Pulmonary artery endothelial cell (primary cell): ENCODE results near the gene PCDHA4. TPM values are rescaled to one million over a fixed set of nuclear protein-coding genes. Genes with fewer than 3 reads are reported as not detected.
"Not testable (repeated sequence)": the region's sequence is repeated elsewhere in the genome, so short reads cannot be mapped to it uniquely, and the experiment has no call there.

Experiments
- DNase-seq: peaks from one replicate; pipeline ENCODE4 v3.0.0-alpha.2; 2011; ENCODE audit warnings: low read depth, low spot score
- total RNA-seq: library from RNA; depleted of rRNA; stranded (reverse); fragments of >200 nt; gene quantifications from 2 replicates; pipeline ENCODE4 v1.2.3, GENCODE V29; 2014

Gene PCDHA4
- total RNA-seq, 1 donor from 2014 or later = 0.26 TPM

DNA sequence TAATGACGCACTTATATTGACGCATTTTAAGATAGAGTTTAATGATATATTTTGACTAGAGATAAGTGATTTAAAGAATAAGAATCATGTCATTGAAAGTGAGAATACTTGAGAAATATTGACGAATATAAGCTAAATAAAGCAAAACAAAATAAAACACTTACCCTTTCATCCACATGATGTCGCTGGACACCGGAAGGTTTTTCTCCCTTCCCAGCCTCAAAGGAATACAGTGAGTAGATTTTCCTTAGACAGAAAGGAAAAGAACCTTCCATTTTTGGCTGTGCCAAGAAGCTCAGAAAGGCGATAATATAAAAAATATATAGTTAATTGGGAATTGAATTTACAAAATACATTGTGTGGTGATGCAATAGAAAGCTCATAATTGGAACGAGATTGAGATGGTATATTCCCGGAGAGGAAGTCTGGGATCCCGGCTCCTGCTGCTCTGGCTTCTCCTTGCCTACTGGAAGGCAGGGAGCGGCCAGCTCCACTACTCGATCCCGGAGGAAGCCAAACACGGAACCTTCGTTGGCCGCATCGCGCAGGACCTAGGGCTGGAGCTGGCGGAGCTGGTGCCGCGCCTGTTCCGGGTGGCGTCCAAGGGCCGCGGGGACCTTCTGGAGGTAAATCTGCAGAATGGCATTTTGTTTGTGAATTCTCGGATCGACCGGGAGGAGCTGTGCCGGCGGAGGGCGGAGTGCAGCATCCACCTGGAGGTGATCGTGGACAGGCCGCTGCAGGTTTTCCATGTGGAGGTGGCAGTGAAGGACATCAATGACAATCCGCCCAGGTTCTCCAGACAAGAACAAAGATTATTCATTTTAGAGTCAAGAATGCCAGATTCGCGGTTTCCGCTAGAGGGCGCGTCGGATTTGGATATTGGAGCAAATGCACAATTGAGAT, 14.8 kb downstream of the PCDHA4 start, which contains the start of gene PCDHA5:
Gene PCDHA5 (plus strand): TSS at position 239 of the 906 bp plus-strand sequence.
- DNase-seq = no peak

DNA sequence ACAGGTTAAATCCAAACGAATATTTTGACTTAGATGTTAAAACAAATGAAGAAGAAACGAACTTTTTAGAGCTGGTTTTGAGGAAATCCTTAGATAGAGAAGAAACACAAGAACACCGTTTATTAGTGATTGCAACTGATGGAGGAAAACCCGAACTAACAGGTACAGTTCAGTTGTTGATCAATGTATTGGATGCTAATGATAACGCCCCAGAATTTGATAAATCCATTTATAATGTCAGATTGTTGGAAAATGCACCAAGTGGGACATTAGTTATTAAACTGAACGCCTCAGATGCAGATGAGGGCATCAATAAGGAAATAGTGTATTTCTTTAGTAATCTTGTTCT, 15.4 kb downstream of the PCDHA4 start:
- no peak for DNase-seq

DNA sequence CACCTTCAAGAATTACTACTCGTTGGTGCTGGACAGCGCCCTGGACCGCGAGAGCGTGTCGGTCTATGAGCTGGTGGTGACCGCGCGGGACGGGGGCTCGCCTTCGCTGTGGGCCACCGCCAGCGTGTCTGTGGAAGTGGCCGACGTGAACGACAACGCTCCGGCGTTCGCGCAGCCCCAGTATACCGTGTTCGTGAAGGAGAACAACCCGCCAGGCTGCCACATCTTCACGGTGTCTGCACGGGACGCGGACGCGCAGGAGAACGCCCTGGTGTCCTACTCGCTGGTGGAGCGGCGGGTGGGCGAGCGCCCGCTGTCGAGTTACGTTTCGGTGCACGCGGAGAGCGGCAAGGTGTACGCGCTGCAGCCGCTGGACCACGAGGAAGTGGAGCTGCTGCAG, 16.1 kb downstream of the PCDHA4 start:
- not testable (repeated sequence) for DNase-seq

DNA sequence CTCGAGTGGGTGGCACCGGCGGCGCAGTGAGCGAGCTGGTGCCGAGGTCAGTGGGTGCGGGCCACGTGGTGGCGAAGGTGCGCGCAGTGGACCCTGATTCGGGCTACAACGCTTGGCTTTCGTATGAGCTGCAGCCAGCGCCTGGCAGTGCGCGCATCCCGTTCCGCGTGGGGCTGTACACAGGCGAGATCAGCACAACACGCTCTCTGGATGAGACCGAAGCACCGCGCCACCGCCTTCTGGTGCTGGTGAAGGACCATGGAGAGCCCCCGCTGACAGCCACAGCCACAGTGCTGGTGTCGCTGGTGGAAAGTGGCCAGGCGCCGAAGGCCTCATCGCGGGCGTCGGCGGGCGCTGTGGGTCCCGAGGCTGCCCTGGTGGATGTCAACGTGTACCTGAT, 16.6 kb downstream of the PCDHA4 start:
- DNase-seq = no peak

DNA sequence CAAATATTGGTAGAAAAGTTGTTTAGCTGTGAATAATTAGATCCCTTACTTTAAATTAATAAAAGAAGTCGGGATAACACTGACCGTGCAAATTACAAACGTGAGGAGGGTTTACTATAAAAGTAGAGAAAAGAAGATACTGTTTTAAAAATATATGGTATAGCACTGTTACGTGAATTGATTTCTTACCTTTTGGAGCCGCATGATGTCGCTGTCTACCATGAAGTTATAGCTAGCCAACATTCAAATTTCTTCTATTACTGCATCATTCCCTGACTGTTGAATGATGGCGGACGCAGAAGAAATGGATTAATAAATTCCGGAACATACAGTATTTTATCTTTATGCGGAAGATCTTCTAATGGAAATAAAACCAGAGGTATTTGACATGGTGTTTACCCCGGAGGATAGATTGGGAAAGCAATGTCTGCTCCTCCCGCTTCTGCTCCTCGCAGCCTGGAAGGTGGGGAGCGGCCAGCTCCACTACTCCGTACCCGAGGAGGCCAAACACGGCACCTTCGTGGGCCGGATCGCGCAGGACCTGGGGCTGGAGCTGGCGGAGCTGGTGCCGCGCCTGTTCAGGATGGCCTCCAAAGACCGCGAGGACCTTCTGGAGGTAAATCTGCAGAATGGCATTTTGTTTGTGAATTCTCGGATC, 21.0 kb downstream of the PCDHA4 start, which contains the start of gene PCDHA6:
Gene PCDHA6 (plus strand): TSS at position 257 of the 658 bp plus-strand sequence. CDS start 132 bp downstream, at position 389.
- DNase-seq = no peak

DNA sequence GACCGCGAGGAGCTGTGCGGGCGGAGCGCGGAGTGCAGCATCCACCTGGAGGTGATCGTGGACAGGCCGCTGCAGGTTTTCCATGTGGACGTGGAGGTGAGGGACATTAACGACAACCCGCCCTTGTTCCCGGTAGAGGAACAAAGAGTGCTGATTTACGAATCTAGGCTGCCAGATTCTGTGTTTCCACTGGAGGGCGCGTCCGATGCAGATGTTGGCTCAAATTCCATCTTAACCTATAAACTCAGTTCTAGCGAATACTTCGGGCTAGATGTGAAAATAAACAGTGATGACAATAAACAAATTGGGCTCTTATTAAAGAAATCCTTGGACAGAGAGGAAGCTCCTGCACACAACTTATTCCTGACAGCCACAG, 21.5 kb downstream of the PCDHA4 start:
- DNase-seq = no peak

DNA sequence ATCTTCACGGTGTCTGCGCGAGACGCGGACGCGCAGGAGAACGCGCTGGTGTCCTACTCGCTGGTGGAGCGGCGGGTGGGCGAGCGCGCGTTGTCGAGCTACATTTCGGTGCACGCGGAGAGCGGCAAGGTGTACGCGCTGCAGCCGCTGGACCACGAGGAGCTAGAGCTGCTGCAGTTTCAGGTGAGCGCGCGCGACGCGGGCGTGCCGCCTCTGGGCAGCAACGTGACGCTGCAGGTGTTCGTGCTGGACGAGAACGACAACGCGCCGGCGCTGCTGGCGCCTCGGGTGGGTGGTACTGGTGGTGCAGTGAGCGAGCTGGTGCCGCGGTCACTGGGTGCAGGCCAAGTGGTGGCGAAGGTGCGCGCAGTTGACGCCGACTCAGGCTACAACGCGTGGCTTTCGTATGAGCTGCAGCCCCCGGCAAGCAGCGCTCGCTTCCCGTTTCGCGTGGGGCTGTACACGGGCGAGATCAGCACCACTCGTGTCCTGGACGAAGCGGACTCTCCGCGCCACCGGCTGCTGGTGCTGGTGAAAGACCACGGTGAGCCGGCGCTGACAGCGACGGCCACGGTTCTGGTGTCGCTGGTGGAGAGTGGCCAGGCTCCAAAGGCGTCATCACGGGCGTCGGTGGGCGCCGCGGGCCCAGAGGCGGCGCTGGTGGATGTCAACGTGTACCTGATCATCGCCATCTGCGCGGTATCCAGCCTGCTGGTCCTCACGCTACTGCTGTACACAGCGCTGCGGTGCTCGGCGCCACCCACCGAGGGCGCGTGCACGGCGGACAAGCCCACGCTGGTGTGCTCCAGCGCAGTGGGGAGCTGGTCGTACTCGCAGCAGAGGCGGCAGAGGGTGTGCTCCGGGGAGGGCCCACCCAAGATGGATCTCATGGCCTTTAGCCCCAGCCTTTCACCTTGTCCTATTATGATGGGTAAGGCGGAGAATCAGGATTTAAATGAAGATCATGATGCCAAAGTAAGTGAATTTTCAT, 22.9 kb downstream of the PCDHA4 start:
- not testable (repeated sequence) for DNase-seq

DNA sequence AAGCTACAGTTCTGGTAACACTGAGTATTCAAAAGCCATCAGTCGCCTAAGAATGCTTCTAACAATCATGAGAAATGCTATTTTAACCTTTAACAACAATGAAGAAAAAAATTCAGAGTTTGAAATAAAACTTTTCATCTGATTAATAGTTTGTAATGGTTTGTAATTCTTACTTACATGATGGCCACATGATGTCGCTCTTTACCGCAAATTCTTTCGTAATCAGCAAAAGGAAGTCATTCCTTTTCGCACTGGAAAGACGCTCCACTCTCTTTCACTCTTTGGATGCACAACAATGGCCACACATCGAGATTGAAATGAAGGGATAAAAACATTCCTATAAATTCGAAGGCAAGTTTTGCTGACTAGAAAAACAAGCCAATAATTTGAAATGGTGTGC, 27.1 kb downstream of the PCDHA4 start, which contains the start of gene PCDHA7:
Gene PCDHA7 (plus strand): TSS at position 277 of the 400 bp plus-strand sequence. CDS start 115 bp downstream, at position 392.
- no peak for DNase-seq

DNA sequence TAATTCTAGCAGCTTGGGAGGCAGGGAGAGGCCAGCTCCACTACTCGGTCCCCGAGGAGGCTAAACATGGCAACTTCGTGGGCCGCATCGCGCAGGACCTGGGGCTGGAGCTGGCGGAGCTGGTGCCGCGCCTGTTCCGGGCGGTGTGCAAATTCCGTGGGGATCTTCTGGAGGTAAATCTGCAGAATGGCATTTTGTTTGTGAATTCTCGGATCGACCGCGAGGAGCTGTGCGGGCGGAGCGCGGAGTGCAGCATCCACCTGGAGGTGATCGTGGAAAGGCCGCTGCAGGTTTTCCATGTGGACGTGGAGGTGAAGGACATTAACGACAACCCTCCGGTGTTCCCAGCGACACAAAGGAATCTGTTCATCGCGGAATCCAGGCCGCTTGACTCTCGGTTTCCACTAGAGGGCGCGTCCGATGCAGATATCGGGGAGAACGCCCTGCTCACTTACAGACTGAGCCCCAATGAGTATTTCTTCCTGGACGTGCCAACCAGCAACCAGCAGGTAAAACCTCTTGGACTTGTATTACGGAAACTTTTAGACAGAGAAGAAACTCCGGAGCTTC, 27.7 kb downstream of the PCDHA4 start:
- not testable (repeated sequence) for DNase-seq

DNA sequence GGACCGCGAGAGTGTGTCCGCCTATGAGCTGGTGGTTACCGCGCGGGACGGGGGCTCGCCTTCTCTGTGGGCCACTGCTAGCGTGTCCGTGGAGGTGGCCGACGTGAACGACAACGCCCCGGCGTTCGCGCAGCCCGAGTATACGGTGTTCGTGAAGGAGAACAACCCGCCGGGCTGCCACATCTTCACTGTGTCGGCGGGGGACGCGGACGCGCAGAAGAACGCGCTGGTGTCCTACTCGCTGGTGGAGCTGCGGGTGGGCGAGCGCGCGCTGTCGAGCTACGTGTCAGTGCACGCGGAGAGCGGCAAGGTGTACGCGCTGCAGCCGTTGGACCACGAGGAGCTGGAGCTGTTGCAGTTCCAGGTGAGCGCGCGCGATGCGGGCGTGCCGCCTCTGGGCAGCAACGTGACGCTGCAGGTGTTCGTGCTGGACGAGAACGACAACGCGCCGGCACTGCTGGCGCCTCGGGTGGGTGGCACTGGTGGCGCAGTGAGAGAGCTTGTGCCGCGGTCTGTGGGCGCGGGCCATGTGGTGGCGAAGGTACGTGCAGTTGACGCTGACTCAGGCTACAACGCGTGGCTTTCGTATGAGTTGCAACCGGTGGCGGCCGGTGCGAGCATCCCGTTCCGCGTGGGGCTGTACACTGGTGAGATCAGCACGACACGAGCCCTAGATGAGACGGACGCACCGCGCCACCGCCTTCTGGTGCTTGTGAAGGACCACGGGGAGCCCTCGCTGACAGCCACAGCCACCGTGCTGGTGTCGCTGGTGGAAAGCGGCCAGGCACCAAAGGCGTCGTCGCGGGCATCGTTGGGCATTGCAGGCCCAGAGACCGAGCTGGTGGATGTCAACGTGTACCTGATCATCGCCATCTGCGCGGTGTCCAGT, 29.0 kb downstream of the PCDHA4 start:
- no peak for DNase-seq

DNA sequence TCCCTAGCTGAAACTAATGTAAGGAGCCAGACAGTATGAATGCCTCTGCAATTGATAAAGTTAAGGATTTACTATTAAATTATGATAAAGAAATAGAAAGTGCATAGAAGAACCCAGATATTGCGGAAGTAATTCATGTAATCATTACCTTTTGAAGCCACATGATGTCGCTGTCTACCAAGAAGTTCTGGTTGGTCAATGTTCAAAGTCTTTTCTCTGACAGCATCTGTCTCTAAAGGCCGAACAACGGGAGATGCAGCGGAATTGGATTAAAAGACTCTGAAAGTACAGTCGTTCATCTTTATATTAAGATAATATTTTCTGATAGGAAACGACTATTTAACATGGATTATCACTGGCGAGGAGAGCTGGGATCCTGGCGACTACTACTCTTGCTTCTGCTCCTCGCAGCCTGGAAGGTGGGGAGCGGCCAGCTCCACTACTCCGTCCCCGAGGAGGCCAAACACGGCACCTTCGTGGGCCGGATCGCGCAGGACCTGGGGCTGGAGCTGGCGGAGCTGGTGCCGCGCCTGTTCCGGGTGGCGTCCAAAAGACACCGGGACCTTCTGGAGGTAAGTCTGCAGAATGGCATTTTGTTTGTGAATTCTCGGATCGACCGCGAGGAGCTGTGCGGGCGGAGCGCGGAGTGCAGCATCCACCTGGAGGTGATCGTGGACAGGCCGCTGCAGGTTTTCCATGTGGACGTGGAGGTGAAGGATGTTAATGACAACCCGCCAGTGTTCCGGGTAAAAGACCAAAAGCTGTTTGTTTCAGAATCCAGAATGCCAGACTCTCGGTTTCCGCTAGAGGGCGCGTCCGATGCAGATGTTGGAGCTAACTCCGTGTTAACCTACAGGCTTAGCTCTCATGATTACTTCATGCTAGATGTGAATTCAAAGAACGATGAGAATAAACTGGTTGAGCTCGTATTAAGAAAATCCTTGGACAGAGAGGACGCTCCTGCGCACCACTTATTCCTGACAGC, 34.4 kb downstream of the PCDHA4 start, which contains the start of gene PCDHA8:
Gene PCDHA8 (plus strand): TSS at position 210 of the 985 bp plus-strand sequence. CDS start 135 bp downstream, at position 345.
- DNase-seq = no peak

DNA sequence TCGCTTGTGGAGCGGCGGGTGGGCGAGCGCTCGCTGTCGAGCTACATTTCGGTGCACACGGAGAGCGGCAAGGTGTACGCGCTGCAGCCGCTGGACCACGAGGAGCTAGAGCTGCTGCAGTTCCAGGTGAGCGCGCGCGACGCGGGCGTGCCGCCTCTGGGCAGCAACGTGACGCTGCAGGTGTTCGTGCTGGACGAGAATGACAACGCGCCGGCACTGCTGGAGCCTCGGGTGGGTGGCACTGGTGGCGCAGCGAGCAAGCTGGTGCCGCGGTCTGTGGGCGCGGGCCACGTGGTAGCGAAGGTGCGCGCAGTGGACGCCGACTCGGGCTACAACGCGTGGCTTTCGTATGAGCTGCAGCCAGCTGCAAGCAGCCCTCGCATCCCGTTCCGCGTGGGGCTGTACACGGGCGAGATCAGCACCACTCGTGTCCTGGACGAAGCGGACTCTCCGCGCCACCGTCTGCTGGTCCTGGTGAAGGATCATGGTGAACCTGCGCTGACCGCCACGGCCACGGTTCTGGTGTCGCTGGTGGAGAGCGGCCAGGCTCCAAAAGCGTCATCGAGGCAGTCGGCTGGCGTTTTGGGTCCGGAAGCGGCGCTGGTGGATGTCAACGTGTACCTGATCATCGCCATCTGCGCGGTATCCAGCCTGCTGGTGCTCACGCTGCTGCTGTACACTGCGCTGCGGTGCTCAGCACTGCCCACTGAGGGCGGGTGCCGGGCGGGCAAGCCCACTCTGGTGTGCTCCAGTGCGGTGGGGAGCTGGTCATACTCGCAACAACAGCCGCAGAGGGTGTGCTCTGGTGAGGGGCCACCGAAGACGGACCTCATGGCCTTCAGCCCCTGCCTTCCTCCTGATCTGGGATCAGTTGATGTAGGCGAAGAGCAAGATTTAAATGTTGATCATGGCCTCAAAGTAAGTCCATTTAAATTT, 36.2 kb downstream of the PCDHA4 start:
- DNase-seq = no peak

DNA sequence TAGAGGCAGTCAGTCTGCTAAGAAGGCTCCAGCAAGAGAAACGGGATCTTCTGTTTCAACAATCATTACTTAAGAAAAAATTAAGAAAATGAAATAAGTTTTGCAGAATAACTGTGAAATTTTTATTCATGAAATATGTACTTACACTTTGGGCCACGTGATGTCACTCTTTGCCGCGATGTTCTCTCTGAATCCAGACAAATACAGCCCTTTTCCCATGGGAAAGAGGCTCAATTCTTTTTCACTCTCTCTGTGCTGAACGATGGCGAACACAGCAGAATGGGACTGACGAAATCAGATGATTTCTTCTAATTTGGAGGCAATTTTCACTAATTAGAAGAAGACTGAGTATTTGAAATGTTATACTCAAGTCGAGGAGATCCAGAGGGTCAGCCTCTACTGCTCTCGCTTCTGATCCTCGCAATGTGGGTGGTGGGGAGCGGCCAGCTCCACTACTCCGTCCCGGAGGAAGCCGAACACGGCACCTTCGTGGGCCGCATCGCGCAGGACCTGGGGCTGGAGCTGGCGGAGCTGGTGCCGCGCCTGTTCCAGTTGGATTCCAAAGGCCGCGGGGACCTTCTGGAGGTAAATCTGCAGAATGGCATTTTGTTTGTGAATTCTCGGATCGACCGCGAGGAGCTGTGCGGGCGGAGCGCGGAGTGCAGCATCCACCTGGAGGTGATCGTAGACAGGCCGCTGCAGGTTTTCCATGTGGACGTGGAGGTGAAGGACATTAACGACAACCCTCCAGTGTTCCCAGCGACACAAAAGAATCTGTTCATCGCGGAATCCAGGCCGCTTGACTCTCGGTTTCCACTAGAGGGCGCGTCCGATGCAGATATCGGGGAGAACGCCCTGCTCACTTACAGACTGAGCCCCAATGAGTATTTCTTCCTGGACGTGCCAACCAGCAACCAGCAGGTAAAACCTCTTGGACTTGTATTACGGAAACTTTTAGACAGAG, 41.6 kb downstream of the PCDHA4 start, which contains the start of gene PCDHA9:
Gene PCDHA9 (plus strand): TSS at position 244 of the 964 bp plus-strand sequence. CDS start 114 bp downstream, at position 358.
- not testable (repeated sequence) for DNase-seq

DNA sequence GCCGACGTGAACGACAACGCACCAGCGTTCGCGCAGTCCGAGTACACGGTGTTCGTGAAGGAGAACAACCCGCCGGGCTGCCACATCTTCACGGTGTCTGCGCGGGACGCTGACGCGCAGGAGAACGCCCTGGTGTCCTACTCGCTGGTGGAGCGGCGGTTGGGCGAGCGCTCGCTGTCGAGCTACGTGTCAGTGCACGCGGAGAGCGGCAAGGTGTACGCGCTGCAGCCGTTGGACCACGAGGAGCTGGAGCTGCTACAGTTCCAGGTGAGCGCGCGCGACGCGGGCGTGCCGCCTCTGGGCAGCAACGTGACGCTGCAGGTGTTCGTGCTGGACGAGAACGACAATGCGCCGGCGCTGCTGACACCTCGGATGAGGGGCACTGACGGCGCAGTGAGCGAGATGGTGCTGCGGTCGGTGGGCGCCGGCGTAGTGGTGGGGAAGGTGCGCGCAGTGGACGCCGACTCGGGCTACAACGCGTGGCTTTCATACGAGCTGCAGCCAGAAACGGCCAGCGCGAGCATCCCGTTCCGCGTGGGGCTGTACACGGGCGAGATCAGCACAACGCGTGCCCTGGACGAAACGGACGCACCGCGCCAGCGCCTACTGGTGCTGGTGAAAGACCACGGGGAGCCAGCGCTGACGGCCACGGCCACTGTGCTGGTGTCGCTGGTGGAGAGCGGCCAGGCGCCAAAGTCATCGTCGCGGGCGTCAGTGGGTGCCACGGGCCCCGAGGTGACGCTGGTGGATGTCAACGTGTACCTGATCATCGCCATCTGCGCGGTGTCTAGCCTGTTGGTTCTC, 43.2 kb downstream of the PCDHA4 start:
- not testable (repeated sequence) for DNase-seq
